Ascending aorta (tissue), 2 donors: ENCODE results near the gene CCL8. TPM values are rescaled to one million over a fixed set of nuclear protein-coding genes. Genes with fewer than 3 reads are reported as not detected.

Experiments used
- DNase-seq, 2 donors: peaks; one replicate each; pipeline ENCODE4 v3.0.0-alpha.2; 2019; ENCODE audit warnings: low spot score in 2 of 2
- H3K27ac ChIP-seq, 2 donors: fragments of 200-600 bp; sonication (generic); one replicate each; pipeline ENCODE4 v1.5.1; 2016 to 2017; ENCODE audit warnings: mild to moderate bottlenecking in 1 of 2
- H3K27me3 ChIP-seq: fragments of 200-600 bp; sonication (generic); one replicate; pipeline ENCODE4 v1.5.1; 2017
- H3K36me3 ChIP-seq, 2 donors: fragments of 200-600 bp; sonication (generic); one replicate each; pipeline ENCODE4 v1.5.1; 2016
- H3K4me1 ChIP-seq, 2 donors: fragments of 200-600 bp; sonication (generic); one replicate each; pipeline ENCODE4 v1.5.1; 2016 to 2017; ENCODE audit warnings: mild to moderate bottlenecking in 1 of 2
- H3K4me3 ChIP-seq, 2 donors: fragments of 200-600 bp; sonication (generic); one replicate each; pipeline ENCODE4 v1.5.1; 2016 to 2017; ENCODE audit warnings: mild to moderate bottlenecking in 1 of 2
- H3K9me3 ChIP-seq, 2 donors: fragments of 200-600 bp; sonication (generic); one replicate each; pipeline ENCODE4 v1.5.1; 2016
- CTCF ChIP-seq, 3 experiments: fragments of 200-600 bp in 2 of 3; fragments of 450-650 bp in 1 of 3; sonication (generic) in 2 of 3; IDR thresholded peaks; one replicate each; pipeline ENCODE4 v1.5.1; 2016 to 2019; ENCODE audit warnings: antibody characterized with exemption in 3 of 3, mild to moderate bottlenecking in 1 of 3, moderate library complexity in 1 of 3
- intact Hi-C: fragments of 100-400 bp; cut with DNase I; formaldehyde crosslinking; loops from one replicate; pipeline ENCODE4 v1.15.1; 2023
- total RNA-seq: library from RNA; depleted of rRNA; stranded (reverse); fragments of >200 nt; gene quantifications from one replicate; pipeline ENCODE4 v1.1.0, GENCODE V29; 2016

Gene CCL8
- total RNA-seq, 1 donor from 2014 or later: not detected

DNA sequence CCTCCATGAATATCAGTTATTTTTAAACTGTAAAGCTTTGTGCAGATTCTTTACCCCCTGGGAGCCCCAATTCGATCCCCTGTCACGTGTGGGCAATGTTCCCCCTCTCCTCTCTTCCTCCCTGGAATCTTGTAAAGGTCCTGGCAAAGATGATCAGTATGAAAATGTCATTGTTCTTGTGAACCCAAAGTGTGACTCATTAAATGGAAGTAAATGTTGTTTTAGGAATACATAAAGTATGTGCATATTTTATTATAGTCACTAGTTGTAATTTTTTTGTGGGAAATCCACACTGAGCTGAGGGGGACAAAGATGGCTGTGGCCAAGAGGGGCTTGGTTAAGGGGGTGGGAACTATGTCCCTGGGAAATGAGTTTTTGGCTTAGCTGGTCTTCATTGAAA is 31.4 kb upstream of the CCL8 start:
- intact Hi-C loops: no loop called here
- TF ChIP-seq CTCF (IDR thresholded peaks at IDR 0.05): no peak
- no peak overlapping the region for H3K4me3 ChIP-seq
- H3K9me3 ChIP-seq: no peaks in the 10 kb centered on the region
- no peaks in the 10 kb centered on the region for H3K4me1 ChIP-seq
- no peak overlapping the region for H3K27ac ChIP-seq
- DNase-seq: no peak
- H3K27me3 ChIP-seq: no peaks in the 10 kb centered on the region
- H3K36me3 ChIP-seq: no peaks in the 10 kb centered on the region

DNA sequence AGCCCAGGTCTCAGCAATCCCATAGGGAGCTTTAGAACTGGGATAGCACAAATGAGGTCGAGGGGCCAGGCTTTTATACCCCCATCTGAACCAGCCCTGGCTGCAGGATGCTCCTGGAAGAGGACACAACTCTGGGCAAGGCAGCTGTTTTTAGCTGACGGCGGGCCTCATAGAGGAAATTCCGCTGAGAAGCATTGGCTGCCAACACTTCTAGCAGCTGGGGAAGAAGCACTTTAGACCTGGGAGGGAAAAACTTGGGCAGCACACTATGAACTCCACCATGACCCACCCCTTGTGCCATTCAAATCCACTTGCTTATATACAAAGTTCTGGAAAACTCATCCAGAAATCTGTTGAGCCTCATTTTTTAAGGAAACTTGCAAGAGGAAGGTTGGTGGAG is 28.6 kb upstream of the CCL8 start:
- H3K4me3 ChIP-seq: no peak overlapping the region
- no peak for TF ChIP-seq CTCF (IDR thresholded peaks at IDR 0.05)
- DNase-seq: no peak
- H3K27me3 ChIP-seq: no peaks in the 10 kb centered on the region
- H3K4me1 ChIP-seq: no peaks in the 10 kb centered on the region
- no peaks in the 10 kb centered on the region for H3K9me3 ChIP-seq
- H3K27ac ChIP-seq: no peak overlapping the region
- H3K36me3 ChIP-seq: no peaks in the 10 kb centered on the region
- intact Hi-C loops: no loop called here

DNA sequence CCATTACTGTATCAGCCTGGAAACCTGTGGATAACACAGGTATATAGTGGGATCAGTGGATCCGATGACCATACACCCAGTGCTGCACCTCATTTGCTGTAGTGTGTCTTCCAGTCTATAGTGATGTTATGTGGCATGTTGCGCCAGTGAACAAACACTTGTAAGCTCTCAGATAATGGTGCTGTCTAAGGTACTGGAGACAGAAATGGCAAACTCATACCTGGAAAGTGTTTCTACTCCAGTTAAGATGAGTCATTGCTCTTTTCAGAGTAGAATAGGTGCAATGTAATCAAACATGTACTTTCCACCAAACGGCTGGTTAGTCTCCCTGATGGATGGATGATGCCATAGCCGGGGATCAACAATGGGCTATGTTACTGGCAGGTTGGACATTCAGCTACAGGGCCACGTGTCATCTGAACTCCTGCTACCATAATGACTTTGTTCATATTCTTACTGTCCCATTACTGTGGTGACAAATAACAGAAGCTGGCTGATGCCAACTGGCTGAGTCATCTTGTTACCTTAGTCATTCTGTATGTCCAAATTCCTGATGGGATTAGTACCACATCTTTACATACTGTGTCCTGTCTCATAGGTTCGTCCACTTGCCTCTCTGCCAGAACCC is 27.4 kb upstream of the CCL8 start:
- Histone ChIP-seq H3K4me3 (no peak overlapping the region), H3K4me1 (no peaks in the 10 kb centered on the region), H3K27ac (no peak overlapping the region), H3K9me3 (no peaks in the 10 kb centered on the region), H3K27me3 (no peaks in the 10 kb centered on the region), H3K36me3 (no peaks in the 10 kb centered on the region)
- DNase-seq: no peak
- intact Hi-C loops: no loop called here
- TF ChIP-seq CTCF (IDR thresholded peaks at IDR 0.05): no peak

DNA sequence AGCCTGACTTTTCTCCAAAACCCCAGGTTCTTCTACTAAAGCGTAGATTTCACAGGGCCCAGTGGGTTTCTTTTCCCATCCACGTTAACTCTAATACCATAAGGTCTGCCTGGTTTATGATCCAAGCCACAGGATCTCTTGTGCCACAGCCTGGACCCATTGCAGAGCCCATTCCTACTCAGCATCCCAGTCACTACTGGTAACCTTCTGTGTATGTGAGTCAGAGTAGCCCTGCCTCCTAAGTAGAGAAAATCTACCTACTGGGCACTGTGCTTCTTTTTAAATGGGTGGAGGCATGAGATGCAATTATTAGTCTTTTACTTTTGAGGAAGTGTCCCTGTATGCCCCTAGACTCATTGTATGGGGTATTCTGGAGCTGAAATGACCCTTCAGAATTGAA is 20.2 kb upstream of the CCL8 start:
- H3K9me3 ChIP-seq: no peaks in the 10 kb centered on the region
- intact Hi-C loops: no loop called here
- no peaks in the 10 kb centered on the region for H3K27me3 ChIP-seq
- H3K4me1 ChIP-seq: peaks cover 3 to 5% of the 10 kb centered on the region in 2 donors
- H3K4me3 ChIP-seq: no peak overlapping the region
- no peak overlapping the region for H3K27ac ChIP-seq
- TF ChIP-seq CTCF (IDR thresholded peaks at IDR 0.05): no peak
- H3K36me3 ChIP-seq: no peaks in the 10 kb centered on the region
- no peak for DNase-seq

- Histone ChIP-seq H3K4me1 (peaks cover 3 to 5% of the 10 kb centered on the region in 2 donors), H3K9me3 (no peaks in the 10 kb centered on the region), H3K27me3 (no peaks in the 10 kb centered on the region), H3K36me3 (no peaks in the 10 kb centered on the region), H3K27ac (no peak overlapping the region), H3K4me3 (no peak overlapping the region)
- intact Hi-C loops: no loop called here
- TF ChIP-seq CTCF (IDR thresholded peaks at IDR 0.05): no peak
- no peak for DNase-seq
These were observed 19.2 kb upstream of the CCL8 start for GRCh38 chr17:34299956-34300577.
